Colonic mucosa (tissue), 4 donors: ENCODE measurements around the gene P3H1. TPM values are rescaled to one million over a fixed set of nuclear protein-coding genes. Genes with fewer than 3 reads are reported as not detected.

Experiments used
- DNase-seq: peaks from one replicate; pipeline ENCODE4 v3.0.0-alpha.2; 2020
- H3K27ac ChIP-seq: fragments of 200-600 bp; one replicate; pipeline ENCODE4 v1.8.0; 2021
- H3K27me3 ChIP-seq: fragments of 200-600 bp; one replicate; pipeline ENCODE4 v1.8.0; 2021
- H3K36me3 ChIP-seq: fragments of 200-600 bp; one replicate; pipeline ENCODE4 v1.8.0; 2021
- H3K4me1 ChIP-seq: fragments of 200-600 bp; one replicate; pipeline ENCODE4 v1.8.0; 2021; ENCODE audit warnings: mild to moderate bottlenecking
- H3K4me3 ChIP-seq: fragments of 200-600 bp; one replicate; pipeline ENCODE4 v1.8.0; 2021
- H3K9ac ChIP-seq, 2 donors: one replicate each; pipeline ENCODE4 v1.7.0; 2013; ENCODE audit warnings: control low read depth in 2 of 2, low read depth in 2 of 2, low read length in 2 of 2
- H3K9me3 ChIP-seq: fragments of 200-600 bp; one replicate; pipeline ENCODE4 v1.8.0; 2021
- intact Hi-C: fragments of 100-400 bp; cut with DNase I; formaldehyde crosslinking; loops from one replicate; pipeline ENCODE4 v1.14.1; 2022
- total RNA-seq, 2 donors: library from RNA; stranded (reverse); fragmentation: NEBNext Ultra II Directional in 1 of 2; extraction: Animal tissue kit (Norgen Biotek cat#: 25700) in 1 of 2; gene quantifications; one replicate each; pipeline ENCODE4 v1.2.1, GENCODE V29; 2021
- TF ChIP-seq, protein P1 (sequence below): fragments of 200-600 bp; IDR thresholded peaks from one replicate; pipeline ENCODE4 v1.8.0; 2022; ENCODE audit warnings: antibody characterized with exemption, mild to moderate bottlenecking
- donor health status: healthy.
- donor health status: DM: no; HTN: no; CAD: no.
- donor health status: DM: no; HTN: no; CAD: no.

Gene P3H1
- total RNA-seq, 2 donors from 2014 or later: 11.7 to 19.1 TPM

DNA sequence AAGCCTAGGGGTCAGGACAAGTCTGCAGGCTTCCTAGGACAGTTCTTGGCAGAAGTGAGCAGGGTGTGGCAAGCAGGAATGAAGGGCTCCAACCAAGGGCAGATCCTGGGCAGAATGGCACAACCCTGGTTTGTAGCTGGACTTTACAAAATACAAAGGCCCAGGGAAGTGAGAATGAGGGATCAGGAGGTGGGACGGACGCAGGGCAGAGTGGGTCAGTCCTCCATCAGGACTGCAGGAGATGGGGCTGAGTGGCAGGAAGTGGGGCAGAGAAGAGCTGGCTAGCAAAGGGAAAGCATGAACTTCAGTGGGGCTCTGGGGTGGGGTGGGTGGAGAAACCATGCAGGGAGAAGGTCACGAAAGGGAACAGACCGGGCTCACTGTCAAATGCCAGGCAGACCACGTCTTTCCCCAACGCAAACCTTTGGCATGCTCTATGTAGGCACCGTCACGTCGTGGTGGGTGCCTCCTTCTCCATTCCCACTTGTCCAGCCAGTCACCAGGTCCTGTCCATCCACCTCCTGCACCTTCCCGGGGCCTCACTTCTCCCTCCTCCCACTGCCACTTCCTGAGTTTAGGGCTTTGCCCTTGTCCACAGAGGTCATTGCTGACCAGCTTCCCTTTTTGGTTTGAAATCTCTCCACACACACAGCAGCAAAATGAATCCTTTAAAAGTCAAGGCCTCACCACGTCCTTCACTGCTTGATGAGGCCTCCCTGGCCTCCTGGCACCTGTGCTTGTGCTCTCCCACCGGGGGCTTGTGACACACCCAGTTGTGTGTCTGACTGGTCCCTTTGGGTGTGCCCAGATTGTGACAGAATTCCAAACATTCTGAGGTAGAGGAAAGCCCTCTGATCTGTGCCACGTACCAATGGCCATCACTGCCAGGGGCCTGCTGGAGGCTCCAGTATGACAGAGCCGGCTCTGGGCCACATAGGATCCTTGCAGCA, 18.1 kb downstream of the P3H1 start:
- H3K9ac ChIP-seq: no peak overlapping the region
- H3K4me1 ChIP-seq: no peaks in the 10 kb centered on the region
- H3K4me3 ChIP-seq: no peak overlapping the region
- no peaks in the 10 kb centered on the region for H3K27me3 ChIP-seq
- H3K9me3 ChIP-seq: no peaks in the 10 kb centered on the region
- no peak overlapping the region for H3K27ac ChIP-seq
- TF ChIP-seq, protein P1, sequence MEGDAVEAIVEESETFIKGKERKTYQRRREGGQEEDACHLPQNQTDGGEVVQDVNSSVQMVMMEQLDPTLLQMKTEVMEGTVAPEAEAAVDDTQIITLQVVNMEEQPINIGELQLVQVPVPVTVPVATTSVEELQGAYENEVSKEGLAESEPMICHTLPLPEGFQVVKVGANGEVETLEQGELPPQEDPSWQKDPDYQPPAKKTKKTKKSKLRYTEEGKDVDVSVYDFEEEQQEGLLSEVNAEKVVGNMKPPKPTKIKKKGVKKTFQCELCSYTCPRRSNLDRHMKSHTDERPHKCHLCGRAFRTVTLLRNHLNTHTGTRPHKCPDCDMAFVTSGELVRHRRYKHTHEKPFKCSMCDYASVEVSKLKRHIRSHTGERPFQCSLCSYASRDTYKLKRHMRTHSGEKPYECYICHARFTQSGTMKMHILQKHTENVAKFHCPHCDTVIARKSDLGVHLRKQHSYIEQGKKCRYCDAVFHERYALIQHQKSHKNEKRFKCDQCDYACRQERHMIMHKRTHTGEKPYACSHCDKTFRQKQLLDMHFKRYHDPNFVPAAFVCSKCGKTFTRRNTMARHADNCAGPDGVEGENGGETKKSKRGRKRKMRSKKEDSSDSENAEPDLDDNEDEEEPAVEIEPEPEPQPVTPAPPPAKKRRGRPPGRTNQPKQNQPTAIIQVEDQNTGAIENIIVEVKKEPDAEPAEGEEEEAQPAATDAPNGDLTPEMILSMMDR: no peak
- DNase-seq: no peak
- H3K36me3 ChIP-seq: no peaks in the 10 kb centered on the region
- intact Hi-C loops: loop anchor here (5.0 to 10.0 kb wide), 2 partner anchors 171 to 404 kb away; no protein-coding TSS in a partner anchor

DNA sequence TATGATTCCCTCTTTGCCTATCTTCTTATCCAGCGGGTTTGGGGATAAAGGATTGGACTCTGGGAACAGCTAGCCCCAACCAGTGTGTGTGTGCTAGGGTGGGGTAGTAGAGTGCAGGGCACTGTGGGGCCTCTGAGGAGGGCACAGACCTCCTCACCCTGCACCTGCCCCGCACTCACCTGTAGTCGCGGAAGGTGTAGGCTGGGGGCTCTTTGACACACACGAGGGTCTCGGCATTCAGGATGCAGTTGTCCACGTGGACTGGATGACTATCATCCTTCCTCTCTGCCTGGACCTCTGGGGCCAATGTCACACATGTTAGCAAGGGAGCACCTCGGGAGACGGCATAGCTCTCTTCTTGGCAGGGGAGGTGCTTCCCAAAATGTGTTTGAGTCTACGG, 18.8 kb downstream of the P3H1 start:
- intact Hi-C loops: loop anchor here (5.0 to 10.0 kb wide), 2 partner anchors 171 to 403 kb away; no protein-coding TSS in a partner anchor
- no peaks in the 10 kb centered on the region for H3K9me3 ChIP-seq
- no peaks in the 10 kb centered on the region for H3K36me3 ChIP-seq
- no peaks in the 10 kb centered on the region for H3K4me1 ChIP-seq
- no peaks in the 10 kb centered on the region for H3K27me3 ChIP-seq
- H3K9ac ChIP-seq: no peak overlapping the region
- DNase-seq: no peak
- TF ChIP-seq, protein P1: no peak
- no peak overlapping the region for H3K27ac ChIP-seq
- no peak overlapping the region for H3K4me3 ChIP-seq

DNA sequence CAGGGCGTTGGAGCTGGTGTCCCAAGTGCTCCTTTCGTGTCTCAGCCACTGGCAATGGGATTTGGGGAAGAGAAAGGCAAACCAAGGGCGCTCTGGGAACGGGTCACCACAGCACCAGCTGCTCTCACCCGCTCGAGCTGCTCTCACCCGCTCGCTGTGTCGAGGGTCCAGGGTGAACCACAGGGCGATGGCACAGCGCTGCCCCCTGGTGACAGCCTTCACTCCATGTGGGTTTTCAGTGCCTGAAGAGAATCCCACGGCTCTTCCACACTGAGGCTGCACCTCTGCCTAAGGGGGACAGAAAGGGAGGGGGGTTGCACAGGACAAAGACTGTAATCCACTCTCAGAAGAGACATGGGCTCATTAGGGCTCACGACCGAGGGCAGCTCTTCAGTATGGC, 19.7 kb downstream of the P3H1 start:
- no peak overlapping the region for H3K4me3 ChIP-seq
- intact Hi-C loops: loop anchor here (5.0 to 10.0 kb wide), 2 partner anchors 170 to 402 kb away; no protein-coding TSS in a partner anchor
- peak; percentile 41 for DNase-seq
- no peaks in the 10 kb centered on the region for H3K27me3 ChIP-seq
- no peak overlapping the region for H3K27ac ChIP-seq
- H3K4me1 ChIP-seq: no peaks in the 10 kb centered on the region
- no peak overlapping the region for H3K9ac ChIP-seq
- TF ChIP-seq, protein P1: peak; percentile 44
- no peaks in the 10 kb centered on the region for H3K9me3 ChIP-seq
- H3K36me3 ChIP-seq: no peaks in the 10 kb centered on the region

DNA sequence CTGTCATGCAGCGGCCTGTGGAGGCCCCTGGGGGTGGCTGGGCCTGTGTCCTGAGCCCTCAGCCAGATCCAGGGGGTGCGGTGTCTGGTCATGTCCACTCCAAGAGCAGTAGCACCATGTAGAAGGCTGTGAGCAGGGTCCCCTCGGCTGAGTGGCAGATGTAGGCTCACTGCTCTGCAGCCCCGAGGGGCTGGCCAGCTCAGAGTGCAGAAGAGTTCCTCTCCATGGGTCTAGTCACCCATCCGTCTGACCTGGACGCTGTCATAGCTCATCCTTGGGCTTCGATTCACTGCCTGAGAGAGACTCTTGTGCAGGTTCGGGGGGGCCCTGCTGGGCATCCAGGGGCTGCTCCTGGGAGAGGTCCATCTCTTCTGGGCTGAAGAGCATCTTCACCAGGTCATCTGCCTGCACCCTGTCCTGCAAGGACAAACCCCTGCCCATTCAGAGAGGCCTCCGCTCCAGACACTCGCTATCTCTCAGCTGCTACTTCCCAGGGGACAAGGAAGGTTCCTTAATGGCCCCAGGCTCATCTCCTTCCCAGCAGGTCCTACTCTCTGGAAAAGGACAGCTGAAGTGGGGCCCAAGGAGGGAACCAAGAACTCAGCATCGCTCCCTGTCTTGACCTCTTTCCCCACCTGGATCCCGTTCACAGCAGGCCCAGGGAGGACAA, 20.3 kb downstream of the P3H1 start:
- H3K9ac ChIP-seq: no peak overlapping the region
- H3K4me1 ChIP-seq: no peaks in the 10 kb centered on the region
- TF ChIP-seq, protein P1: no peak
- H3K36me3 ChIP-seq: no peaks in the 10 kb centered on the region
- H3K9me3 ChIP-seq: no peaks in the 10 kb centered on the region
- no peak overlapping the region for H3K27ac ChIP-seq
- H3K4me3 ChIP-seq: no peak overlapping the region
- no peak for DNase-seq
- H3K27me3 ChIP-seq: no peaks in the 10 kb centered on the region
- intact Hi-C loops: loop anchor here (5.0 to 10.0 kb wide), 2 partner anchors 169 to 402 kb away; no protein-coding TSS in a partner anchor

DNA sequence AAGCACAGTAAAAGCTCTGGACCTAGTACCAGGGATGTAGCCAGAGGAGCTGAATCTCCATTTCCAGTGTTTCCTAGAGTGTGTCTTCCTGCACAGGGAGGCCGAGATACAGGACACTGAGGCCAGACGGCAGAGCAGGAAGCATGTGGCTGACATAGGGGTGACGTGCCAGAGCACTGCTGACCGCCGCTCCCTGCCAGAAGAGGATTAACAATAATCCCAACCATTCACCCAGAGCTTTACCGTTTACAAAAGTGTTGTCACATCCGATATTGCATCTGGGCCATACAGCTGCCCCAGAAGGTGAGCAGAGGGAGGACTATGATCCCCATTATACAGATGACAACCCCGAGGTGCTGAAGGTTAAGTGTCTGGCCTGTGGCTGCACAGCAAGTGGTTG, 21.0 kb downstream of the P3H1 start:
- no peak overlapping the region for H3K9ac ChIP-seq
- H3K36me3 ChIP-seq: no peaks in the 10 kb centered on the region
- no peak overlapping the region for H3K27ac ChIP-seq
- no peaks in the 10 kb centered on the region for H3K4me1 ChIP-seq
- TF ChIP-seq, protein P1: no peak
- no peaks in the 10 kb centered on the region for H3K9me3 ChIP-seq
- no peaks in the 10 kb centered on the region for H3K27me3 ChIP-seq
- no peak for DNase-seq
- no peak overlapping the region for H3K4me3 ChIP-seq
- intact Hi-C loops: loop anchor here (5.0 to 10.0 kb wide), 2 partner anchors 169 to 401 kb away; no protein-coding TSS in a partner anchor
